Measurements from ENCODE around the gene SYNJ2. TPM values are rescaled to one million over a fixed set of nuclear protein-coding genes. Genes with fewer than 3 reads are reported as not detected.

The SYNJ2 gene
- 44.0 to 51.5 TPM (median 50.0 TPM) in 5 replicates for total RNA-seq (2022; extraction: Qiagen RNA extraction)

GRCh38 chr6:157981395-157982101 is at the start of gene SYNJ2:
TSS of gene SYNJ2 (plus strand) at chr6:157981863. CDS start at chr6:157981962, 99 bp downstream.

Other genes starting within 250 kb of the SYNJ2 start
- 21.9 to 26.7 TPM (median 23.0 TPM) in 5 replicates for gene SNX9, start 158.6 kb upstream of the SYNJ2 start, total RNA-seq (2022; extraction: Qiagen RNA extraction)
- gene SERAC1, start 186.4 kb downstream of the SYNJ2 start, total RNA-seq (2022; extraction: Qiagen RNA extraction): 2.4 to 3.7 TPM (median 3.2 TPM) in 5 replicates
- 8.0 to 19.9 TPM (median 18.3 TPM) in 5 replicates for gene GTF2H5, start 186.5 kb downstream of the SYNJ2 start, total RNA-seq (2022; extraction: Qiagen RNA extraction)

Measured in A549 treated with Mapracorat at 1 μM for 4 hours (cell line).